Left ventricle myocardium inferior (tissue), 1 donor: Measurements from ENCODE around the gene VSIG8. TPM values are rescaled to one million over a fixed set of nuclear protein-coding genes. Genes with fewer than 3 reads are reported as not detected.

ENCODE experiments used
- DNase-seq: peaks from one replicate; pipeline ENCODE4 v3.0.0-alpha.2; 2020
- H3K27ac ChIP-seq: fragments of 200-600 bp; replicated peaks from 2 replicates; pipeline ENCODE4 v1.8.0; 2021
- H3K27me3 ChIP-seq: fragments of 200-600 bp; 2 replicates; pipeline ENCODE4 v1.8.0; 2021; ENCODE audit warnings: low read depth
- H3K36me3 ChIP-seq: fragments of 200-600 bp; 2 replicates; pipeline ENCODE4 v1.8.0; 2021
- H3K4me1 ChIP-seq: fragments of 200-600 bp; 2 replicates; pipeline ENCODE4 v1.8.0; 2021
- H3K4me3 ChIP-seq: fragments of 200-600 bp; 2 replicates; pipeline ENCODE4 v1.8.0; 2021; ENCODE audit warnings: mild to moderate bottlenecking, moderate library complexity
- H3K9me3 ChIP-seq: fragments of 200-600 bp; replicated peaks from 2 replicates; pipeline ENCODE4 v1.8.0; 2021
- CTCF ChIP-seq: fragments of 200-600 bp; IDR thresholded peaks from 2 replicates; pipeline ENCODE4 v1.8.0; 2021; ENCODE audit warnings: antibody characterized with exemption, mild to moderate bottlenecking, borderline replicate concordance
- intact Hi-C: fragments of 100-400 bp; cut with micrococcal nuclease; formaldehyde crosslinking; loops from one replicate; pipeline ENCODE4 v1.11.0; 2022
- total RNA-seq: library from RNA; stranded (reverse); fragmentation: NEBNext Ultra II Directional; extraction: Animal tissue kit (Norgen Biotek cat#: 25700); gene quantifications from one replicate; pipeline ENCODE4 v1.2.1, GENCODE V29; 2021
- donor health status: DM: no; HTN: yes; CAD: no; lungs with severe emphysema.

VSIG8 gene
- total RNA-seq, 1 donor from 2014 or later, result not detected

- intact Hi-C loops, result no loop called here
- Histone ChIP-seq H3K27ac (no peak overlapping the region), H3K9me3 (no peaks in the 10 kb centered on the region), H3K27me3 (peaks cover 12% of the 10 kb centered on the region), H3K4me3 (no peak overlapping the region), H3K36me3 (no peaks in the 10 kb centered on the region), H3K4me1 (peaks cover under 1% of the 10 kb centered on the region)
- DNase-seq, result no peak
- no peak for TF ChIP-seq CTCF
Observed at GRCh38 chr1:159862031-159862430, 426 bp downstream of the VSIG8 start.

GRCh38 chr1:159861218-159861617 lies 1.2 kb downstream of the VSIG8 start:
- Histone ChIP-seq H3K27ac (no peak overlapping the region), H3K9me3 (no peaks in the 10 kb centered on the region), H3K27me3 (peaks cover 12% of the 10 kb centered on the region), H3K4me1 (no peaks in the 10 kb centered on the region), H3K4me3 (no peak overlapping the region), H3K36me3 (no peaks in the 10 kb centered on the region)
- TF ChIP-seq CTCF, result no peak
- no peak for DNase-seq
- intact Hi-C loops, result no loop called here

- Histone ChIP-seq H3K9me3 (no peaks in the 10 kb centered on the region), H3K4me3 (no peak overlapping the region), H3K36me3 (no peaks in the 10 kb centered on the region), H3K27me3 (peaks cover 12% of the 10 kb centered on the region), H3K27ac (no peak overlapping the region), H3K4me1 (peaks cover 2% of the 10 kb centered on the region)
- DNase-seq, result no peak
- no peak for TF ChIP-seq CTCF
- intact Hi-C loops, result no loop called here
Observed at GRCh38 chr1:159860456-159860855, 2.0 kb downstream of the VSIG8 start.

- intact Hi-C loops, result no loop called here
- Histone ChIP-seq H3K4me1 (peaks cover 8% of the 10 kb centered on the region), H3K27ac (no peak overlapping the region), H3K36me3 (no peaks in the 10 kb centered on the region), H3K4me3 (no peak overlapping the region), H3K9me3 (no peaks in the 10 kb centered on the region), H3K27me3 (peaks cover 12% of the 10 kb centered on the region)
- no peak for DNase-seq
- no peak for TF ChIP-seq CTCF
Observed at GRCh38 chr1:159859767-159860322, 2.6 kb downstream of the VSIG8 start.

GRCh38 chr1:159857889-159858288 lies 4.6 kb downstream of the VSIG8 start:
- Histone ChIP-seq H3K4me1 (peaks cover 27% of the 10 kb centered on the region), H3K4me3 (no peak overlapping the region), H3K36me3 (no peaks in the 10 kb centered on the region), H3K27ac (no peak overlapping the region), H3K9me3 (no peaks in the 10 kb centered on the region), H3K27me3 (peaks cover 9% of the 10 kb centered on the region)
- TF ChIP-seq CTCF, result no peak
- intact Hi-C loops, result no loop called here
- DNase-seq, result no peak
